ENCODE measurements around the gene TST.

TST gene

GRCh38 chr22:37032134-37032534, 12.9 kb upstream of the TST start:
- DNase-seq (ENCODE audit: low read depth in 2 of 2): no peak

DNA sequence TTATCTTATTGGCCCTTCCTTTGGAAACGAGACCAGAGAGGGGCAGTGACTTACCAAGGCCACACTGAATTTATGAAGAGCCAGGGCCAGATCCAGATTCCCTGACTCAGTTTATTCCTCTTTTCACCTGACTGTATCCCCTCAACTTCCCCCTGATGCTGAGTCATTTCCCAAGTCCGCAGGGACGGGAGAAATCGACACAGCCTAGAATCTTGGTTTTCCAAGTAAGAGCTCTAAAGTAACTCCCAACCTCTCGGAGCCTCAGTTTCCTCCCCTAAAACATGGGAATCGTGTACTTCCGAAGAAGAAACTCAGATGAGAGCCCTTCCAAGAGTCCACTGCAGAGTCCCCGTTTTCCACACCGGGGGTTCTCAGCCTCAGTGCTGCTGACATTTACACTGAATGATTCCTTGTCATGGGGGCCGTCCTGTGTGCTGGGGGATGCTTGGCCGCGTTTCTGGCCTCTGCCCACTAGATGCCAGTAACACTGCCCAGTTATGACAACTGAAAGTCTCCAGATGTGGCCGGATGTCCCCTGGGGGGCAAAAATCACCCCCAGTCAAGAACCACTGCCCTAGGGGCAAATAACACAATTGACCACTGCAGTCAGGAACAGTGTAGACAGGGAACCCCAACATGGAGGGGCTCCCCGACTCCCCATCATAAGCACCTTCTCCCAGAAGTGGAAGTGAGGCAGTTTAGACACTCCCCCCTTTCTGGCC, 11.5 kb upstream of the TST start:
- DNase-seq (ENCODE audit: low read depth in 2 of 2): no peak

DNA sequence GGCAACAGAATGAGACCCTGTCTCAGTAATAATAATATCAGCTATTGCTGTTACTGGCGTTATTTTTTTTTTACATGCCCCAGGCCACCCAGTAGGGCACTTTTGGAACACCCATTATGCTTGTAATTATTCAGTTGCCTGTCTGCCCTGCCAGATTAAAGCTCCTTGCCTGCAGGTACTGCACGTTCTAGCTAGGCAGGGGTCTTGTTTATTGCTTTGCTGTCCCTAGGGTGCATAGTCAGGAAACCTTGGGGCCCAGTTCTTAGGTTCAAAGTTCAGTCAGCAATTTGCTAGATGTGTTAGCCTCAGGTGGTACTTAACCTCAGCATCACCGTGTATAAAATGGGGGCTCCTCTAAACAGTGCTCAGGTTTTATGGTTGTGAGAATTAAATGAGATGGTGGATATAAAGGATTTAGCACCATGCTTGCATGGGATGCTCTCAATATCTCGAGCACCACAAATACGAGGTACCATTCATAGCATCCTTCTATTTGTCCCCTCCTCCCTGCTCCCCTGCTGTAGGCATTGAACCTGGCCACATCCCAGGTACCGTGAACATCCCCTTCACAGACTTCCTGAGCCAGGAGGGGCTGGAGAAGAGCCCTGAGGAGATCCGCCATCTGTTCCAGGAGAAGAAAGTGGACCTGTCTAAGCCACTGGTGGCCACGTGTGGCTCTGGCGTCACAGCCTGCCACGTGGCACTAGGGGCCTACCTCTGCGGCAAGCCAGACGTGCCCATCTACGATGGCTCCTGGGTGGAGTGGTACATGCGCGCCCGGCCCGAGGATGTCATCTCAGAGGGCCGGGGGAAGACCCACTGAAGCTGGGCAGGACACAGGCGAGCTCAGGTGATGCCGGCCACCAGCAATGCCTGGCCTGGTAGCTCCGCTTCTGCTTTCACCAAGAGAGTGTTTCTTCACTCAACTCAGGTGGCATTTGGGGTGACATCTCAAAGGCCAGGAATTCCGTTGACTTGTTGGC, 9.7 kb upstream of the TST start:
- DNase-seq (ENCODE audit: low read depth in 2 of 2): no peak

DNA sequence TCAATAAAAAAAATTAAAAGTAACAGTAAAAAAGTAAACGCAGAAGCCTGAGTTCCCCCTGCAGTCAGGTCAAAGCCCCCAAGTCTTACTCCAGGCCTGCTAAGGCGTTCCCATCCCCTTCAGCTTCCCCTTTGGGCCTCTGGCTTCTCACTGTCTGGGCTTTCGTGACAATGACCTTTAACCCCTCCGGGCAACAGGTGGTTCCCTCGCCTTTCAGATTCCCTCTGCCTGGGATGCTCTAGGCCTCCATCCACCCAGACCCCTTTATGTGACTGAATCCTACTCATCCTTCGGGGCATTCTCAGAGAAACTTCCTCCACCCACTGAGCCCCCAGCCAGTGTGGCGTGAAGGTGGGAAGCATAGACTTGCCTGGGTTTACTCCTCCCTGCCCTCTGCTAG, 8.3 kb upstream of the TST start:
- no peak for DNase-seq (ENCODE audit: low read depth in 2 of 2)

- no peak for DNase-seq (ENCODE audit: low read depth in 2 of 2)
Measured at GRCh38 chr22:37026325-37026724, 7.1 kb upstream of the TST start.

GRCh38 chr22:37025500-37026070, 6.3 kb upstream of the TST start:
- DNase-seq (ENCODE audit: low read depth in 2 of 2): no peak

GRCh38 chr22:37024339-37025157, 5.3 kb upstream of the TST start:
- no peak for DNase-seq (ENCODE audit: low read depth in 2 of 2)

GRCh38 chr22:37023743-37024338, 4.6 kb upstream of the TST start:
- DNase-seq (ENCODE audit: low read depth in 2 of 2): no peak

DNA sequence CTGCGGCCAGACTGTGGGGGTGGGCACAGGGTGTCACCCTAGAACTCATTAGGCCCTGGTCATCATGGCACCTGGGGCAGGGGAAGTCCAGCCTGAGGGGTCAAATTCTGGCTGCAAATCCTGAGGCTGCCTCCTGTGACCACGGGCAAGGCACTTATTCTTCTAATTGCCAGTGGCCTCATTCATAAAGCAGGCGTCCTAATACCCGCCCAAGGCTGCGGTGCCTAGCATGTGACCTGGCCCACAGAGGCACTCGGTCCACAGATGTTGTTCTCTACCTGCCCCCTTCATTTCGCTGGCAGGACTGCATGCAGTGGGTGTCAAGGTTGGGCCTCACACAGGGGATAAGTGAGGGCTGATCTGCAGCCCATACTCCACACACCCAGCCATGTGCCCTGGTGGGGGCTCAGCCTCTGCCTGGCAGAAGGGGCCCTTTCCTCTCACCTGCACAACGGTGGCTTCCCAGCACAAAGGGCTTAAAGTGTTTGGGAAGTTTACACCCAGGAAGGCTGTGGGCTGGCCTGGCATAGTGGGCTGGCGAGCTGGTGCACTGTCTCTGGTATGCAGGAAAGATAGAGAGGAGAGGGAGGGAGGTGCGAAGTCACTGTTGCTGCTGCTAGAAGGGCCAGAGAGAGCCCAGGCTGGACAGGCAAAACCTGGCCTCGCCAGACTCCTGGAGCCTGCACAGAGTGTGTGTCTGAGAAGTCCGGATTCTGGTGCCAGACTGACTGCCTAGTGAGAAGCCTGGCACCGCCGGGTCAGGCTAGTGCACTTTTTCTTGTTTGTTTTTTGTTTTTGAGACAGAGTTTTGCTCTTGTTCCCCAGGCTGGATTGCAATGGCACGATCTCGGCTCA, 3.5 kb upstream of the TST start:
- DNase-seq (ENCODE audit: low read depth in 2 of 2): no peak

DNA sequence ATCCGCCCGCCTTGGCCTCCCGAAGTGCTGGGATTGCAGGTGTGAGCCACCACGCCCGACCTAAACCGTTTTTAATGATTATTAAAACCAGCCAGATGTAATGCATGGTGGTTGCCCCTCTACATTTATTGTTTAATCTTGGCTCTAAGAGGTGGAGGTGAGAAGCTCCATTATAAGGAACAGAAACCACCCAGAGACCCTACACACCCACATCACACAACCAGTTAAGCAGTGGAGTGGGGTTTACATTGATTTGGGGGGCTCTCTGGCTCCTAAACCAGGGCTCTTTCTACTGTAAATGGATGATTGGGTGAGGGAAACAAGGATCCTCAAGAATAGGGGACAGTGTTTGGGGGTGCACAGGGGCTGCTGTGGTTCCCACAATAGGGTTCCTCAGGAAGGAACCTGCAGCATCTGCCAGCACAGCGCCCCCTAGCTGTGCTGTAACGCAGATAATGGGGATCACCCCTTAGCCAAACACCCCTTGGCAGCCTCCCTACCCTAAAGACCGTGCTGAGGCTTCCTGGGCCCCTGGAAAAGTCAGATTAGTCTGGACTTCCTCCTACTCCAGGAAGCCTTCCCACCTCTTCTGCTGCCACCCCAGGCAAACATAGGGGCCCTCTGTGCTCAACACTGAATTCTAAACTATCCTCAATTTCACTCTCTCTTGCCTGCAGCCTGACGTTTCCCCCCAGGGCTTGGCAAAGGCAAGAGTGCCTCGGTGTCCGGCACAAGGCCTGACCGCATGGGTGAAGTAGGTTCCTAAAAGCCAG, 2.6 kb upstream of the TST start:
- peak in 1 of 2 donors; percentile 15 for DNase-seq (ENCODE audit: low read depth in 2 of 2)

DNA sequence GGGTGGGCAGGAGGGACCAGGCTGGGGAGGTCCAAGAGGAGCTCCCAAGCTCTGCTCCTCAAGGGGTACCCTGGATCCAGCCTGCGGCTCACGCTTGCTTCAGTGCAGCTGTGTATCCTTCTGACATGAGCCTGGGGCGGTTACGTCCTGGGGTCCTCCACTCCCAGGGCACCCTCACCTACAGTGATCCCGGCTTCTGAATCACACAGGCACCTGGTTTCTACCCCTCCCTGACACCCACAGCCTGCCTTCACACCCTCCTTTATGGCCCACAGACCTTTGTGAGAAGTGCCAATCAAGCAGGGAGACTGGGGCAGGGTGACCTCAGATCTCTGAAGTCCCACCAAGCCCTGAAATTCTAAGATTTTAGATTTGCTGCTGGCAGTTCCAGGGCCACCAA, 1.8 kb upstream of the TST start:
- no peak for DNase-seq (ENCODE audit: low read depth in 2 of 2)

GRCh38 chr22:37020192-37020479, 889 bp upstream of the TST start:
- DNase-seq (ENCODE audit: low read depth in 2 of 2): no peak

DNA sequence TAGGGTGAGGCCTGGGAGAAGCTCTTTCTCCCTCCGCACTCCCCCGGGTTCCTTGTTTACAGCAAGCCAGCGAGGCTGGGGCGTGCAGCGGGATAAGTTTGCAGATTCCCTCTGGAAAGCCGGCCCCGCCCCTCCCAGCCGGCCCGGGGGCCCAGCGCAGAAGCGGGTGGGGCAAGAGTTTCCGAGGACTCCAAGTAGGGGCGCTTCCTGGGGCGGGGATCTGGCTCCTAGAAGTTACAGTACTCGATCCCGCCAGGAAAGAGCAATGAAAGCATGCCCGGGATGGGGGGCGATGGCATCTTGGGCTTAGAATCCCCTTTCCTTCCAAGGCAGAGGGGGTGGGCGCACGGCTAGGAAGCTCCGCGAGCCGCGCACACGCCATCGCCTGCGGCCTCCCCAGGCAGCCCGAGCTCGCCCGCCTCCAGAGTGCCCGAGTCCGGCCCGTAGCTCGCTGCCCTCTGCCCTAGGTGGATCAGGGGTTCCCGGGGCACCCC, 385 bp downstream of the TST start:
- no peak for DNase-seq (ENCODE audit: low read depth in 2 of 2)

GRCh38 chr22:37018086-37018814, 997 bp downstream of the TST start:
- DNase-seq (ENCODE audit: low read depth in 2 of 2): no peak

GRCh38 chr22:37017356-37017755, 1.9 kb downstream of the TST start:
- no peak for DNase-seq (ENCODE audit: low read depth in 2 of 2)

DNA sequence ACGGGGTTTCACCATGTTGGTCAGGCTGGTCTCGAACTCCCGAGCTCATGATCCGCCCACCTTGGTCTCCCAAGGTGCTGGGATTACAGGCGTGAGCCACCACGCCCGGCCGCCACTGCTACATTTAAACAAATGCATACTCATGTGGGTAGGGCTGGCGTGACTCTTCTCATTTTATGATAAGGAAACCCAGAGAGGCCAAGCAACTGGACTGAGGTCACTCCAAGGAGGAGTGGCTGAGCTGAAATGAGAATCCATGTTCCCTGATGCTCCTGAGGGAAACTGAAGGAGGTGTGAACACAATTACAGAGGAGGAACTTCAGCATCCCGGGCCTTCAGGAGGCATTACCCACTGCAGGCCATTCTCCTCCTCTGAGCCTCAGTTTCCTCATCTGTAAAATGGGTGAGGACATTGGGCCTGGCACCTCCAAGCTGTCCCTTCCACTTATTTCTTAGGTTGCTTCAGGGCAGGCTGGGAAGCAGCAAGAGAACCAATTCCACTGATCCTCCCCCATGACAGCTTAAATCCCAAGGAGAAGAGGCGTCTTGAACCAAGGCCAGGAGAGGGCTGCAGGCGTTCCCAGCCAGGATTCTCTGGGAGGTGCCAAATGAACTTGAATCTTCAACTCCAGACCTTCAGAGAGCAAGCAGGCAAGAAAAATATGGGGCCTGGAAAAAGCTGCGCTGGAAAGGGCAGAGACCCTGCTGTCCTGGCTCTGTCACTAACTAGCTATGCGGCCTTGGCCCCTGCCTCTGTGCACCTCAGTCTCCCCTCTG, 2.9 kb downstream of the TST start:
- DNase-seq (ENCODE audit: low read depth in 2 of 2): no peak

GRCh38 chr22:37015587-37015878, 3.7 kb downstream of the TST start:
- no peak for DNase-seq (ENCODE audit: low read depth in 2 of 2)

- DNase-seq (ENCODE audit: low read depth in 2 of 2): no peak
Measured at GRCh38 chr22:37014835-37015586, 4.2 kb downstream of the TST start.

Measured in stimulated activated CD8-positive, alpha-beta memory T cell treated with anti-CD3 and anti-CD28 coated beads, Interleukin-7, amount 100 ng/mL, for 1 hour (primary cell).